ENCODE results near the gene KHDRBS1.
"Not testable (repeated sequence)": the region's sequence is repeated elsewhere in the genome, so short reads cannot be mapped to it uniquely, and the experiment has no call there.

Gene KHDRBS1

DNA sequence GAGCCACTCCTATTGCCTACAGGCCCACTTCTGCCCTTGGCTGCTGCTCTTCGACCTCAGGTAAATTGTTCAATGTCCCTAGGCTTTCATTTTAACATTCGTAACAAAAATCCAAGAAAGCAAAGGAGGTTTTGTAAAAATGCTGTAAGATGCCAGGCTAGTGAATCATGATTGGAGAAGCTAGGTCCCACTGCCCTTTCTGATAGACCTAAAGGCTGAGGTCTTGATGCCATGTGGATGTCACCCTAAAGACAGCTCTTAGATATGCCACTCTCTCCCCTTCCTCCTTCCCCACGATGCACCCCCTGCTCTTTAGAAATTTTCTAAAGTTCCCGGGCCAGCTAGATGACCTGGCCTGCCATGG lies 49.2 kb downstream of the KHDRBS1 start:
- TF ChIP-seq, protein P1, sequence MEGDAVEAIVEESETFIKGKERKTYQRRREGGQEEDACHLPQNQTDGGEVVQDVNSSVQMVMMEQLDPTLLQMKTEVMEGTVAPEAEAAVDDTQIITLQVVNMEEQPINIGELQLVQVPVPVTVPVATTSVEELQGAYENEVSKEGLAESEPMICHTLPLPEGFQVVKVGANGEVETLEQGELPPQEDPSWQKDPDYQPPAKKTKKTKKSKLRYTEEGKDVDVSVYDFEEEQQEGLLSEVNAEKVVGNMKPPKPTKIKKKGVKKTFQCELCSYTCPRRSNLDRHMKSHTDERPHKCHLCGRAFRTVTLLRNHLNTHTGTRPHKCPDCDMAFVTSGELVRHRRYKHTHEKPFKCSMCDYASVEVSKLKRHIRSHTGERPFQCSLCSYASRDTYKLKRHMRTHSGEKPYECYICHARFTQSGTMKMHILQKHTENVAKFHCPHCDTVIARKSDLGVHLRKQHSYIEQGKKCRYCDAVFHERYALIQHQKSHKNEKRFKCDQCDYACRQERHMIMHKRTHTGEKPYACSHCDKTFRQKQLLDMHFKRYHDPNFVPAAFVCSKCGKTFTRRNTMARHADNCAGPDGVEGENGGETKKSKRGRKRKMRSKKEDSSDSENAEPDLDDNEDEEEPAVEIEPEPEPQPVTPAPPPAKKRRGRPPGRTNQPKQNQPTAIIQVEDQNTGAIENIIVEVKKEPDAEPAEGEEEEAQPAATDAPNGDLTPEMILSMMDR (IDR thresholded peaks at IDR 0.05; ENCODE audit: low read depth, low read length), result no peak
- H3K4me3 ChIP-seq (ENCODE audit: low read depth, low read length), result peak overlapping the region; percentile 22; the same call in 1 of the 2 replicates

DNA sequence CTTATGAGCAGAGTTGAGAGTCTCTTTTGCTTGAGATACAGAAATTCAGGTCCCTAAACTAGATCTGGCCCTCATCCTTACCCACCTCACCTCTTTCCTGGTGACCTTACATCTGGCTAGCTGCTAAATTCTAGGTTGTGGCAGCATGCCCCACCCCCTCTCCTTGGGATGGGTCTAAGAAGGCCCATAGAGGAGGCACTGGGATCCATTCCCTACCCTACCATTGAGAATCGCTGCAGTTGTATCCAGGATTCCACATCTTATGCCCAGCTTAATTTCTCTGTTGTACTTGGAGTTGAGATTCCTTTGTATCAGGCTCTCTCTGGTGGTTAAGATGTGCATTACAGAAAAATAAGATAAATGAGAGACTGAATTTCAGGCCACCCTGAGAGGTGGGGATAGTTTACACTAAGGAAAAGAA lies 49.6 kb downstream of the KHDRBS1 start:
- H3K4me3 ChIP-seq (ENCODE audit: low read depth, low read length), result no peak overlapping the region
- TF ChIP-seq, protein P1 (IDR thresholded peaks at IDR 0.05; ENCODE audit: low read depth, low read length), result peak; percentile 42; the same call in 1 of the 2 replicates

DNA sequence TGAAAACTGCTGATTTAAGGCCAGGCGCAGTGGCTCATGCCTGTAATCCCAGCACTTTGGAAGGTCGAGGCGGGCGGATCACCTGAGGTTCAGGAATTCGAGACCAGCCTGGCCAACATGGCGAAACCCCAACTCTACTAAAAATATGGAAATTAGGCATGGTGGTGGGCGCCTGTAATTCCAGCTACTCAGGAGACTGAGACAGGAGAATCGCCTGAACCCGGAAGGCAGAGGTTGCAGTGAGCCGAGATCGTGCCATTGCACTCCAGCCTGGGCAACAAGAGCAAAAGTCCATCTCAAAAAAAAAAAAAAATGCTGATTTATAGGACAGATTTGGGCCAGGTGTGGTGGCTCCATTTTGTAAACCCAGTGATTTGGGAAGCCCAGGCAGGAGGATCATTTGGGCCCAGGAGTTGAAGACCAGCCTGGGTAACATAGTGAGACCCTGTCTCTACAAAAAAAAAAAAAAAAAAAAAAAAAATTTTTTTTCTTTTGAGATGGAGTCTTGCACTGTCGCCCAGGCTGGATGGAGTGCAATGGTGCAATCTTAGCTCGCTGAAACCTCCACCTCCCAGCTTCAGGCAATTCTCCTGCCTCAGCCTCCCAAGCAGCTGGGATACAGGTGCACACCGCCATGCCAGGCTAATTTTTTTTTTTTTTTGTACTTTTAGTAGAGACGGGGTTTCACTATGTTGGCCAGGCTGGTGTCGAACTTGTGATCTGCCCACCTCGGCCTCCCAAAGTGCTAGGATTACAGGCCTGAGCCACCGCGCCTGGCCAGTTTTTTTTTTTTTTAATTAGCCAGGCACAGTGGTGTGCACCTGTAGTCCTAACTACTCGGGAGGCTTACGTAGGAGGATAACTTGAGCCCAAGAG lies 52.2 kb downstream of the KHDRBS1 start:
- not testable (repeated sequence) for H3K4me3 ChIP-seq (ENCODE audit: low read depth, low read length)

DNA sequence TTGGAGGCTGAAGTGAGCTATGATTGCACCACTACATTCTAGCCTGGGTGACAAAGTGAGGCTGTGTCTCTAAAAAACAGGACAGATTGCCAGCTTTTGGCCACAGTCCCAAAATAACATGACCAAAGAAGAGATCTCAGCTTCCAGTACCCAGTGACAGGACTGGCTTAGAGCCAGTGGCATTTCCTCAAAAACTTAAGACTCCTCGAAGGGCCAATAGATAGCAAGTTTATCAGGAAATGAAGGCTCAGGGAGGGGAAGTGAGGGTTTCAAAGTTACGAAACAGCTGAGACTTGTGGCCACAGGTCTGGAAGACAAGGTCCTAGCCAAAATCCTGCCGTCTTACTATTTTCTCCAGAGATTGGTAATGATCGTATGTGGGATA lies 52.8 kb downstream of the KHDRBS1 start:
- TF ChIP-seq, protein P1 (IDR thresholded peaks at IDR 0.05; ENCODE audit: low read depth, low read length), result no peak
- no peak overlapping the region for H3K4me3 ChIP-seq (ENCODE audit: low read depth, low read length)

DNA sequence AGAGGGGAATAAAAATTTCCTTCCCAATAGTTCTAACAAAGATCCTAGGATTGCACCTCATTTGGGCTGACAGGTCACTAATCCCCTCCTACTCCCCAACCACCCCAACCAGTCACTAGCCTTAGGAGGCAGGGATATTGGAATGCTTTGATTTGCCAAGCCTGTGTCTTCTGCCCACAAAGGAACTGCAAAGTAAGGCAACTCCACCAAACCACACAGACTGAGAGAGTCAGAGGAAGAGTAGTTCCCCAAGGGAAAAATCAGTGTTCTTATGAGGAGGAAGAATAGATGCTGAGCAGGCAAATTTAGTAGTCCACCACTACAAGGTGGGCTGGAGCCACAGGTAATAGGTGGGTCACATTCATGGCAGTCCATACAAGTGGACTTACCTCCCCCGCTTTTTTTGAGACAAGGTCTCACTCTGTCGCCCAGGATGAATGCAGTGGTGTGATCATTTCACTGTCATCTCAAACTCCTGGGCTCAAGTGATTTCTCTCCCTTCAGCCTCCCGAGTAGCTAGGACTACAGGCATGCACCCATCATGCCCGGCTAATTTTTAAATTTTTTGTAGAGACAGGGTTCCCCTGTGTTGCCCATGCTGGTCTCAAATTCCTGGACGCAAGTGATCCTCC lies 55.4 kb downstream of the KHDRBS1 start:
- TF ChIP-seq, protein P1 (IDR thresholded peaks at IDR 0.05; ENCODE audit: low read depth, low read length), result no peak
- H3K4me3 ChIP-seq (ENCODE audit: low read depth, low read length), result no peak overlapping the region

DNA sequence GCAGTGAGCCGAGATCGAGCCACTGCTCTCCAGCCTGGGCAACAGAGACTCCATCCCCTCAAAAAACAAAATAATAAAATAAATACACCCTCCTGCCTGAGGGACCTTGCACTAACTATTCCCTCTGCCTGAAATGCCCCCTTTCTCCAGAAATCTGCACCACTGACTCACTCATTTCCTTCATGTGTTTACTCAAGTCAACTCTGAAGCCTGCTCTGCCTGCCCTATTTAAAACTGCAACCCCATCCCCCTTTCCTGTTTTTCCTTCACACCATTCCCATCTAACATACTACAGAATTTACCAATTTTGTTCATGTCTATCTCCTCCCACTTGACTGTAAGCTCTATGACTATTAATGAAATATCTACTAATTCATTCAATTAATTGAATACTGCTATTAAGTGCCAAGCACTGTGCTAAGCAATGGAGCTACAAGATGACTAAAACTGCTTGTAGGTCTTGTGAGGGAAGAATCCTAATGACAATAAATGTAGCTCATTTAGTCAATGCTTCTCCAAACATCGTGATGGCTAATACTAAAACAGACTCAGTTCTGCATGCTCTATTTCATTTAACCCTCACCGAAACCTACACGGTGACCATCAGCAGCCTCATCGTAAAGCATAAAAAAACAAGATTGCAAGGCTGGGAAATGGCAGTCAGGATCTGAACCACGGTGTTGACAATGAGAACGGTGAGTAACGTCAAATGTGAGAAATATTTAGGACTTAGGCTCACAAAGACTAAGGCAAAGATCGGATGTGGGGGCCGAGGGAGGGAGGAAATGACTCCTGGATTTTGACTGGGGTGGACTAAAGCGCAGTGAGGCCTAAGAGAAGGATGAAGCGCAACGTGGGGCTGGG lies 58.3 kb downstream of the KHDRBS1 start:
- TF ChIP-seq, protein P1 (IDR thresholded peaks at IDR 0.05; ENCODE audit: low read depth, low read length), result no peak
- peak overlapping the region; percentile 74 for H3K4me3 ChIP-seq (ENCODE audit: low read depth, low read length)

DNA sequence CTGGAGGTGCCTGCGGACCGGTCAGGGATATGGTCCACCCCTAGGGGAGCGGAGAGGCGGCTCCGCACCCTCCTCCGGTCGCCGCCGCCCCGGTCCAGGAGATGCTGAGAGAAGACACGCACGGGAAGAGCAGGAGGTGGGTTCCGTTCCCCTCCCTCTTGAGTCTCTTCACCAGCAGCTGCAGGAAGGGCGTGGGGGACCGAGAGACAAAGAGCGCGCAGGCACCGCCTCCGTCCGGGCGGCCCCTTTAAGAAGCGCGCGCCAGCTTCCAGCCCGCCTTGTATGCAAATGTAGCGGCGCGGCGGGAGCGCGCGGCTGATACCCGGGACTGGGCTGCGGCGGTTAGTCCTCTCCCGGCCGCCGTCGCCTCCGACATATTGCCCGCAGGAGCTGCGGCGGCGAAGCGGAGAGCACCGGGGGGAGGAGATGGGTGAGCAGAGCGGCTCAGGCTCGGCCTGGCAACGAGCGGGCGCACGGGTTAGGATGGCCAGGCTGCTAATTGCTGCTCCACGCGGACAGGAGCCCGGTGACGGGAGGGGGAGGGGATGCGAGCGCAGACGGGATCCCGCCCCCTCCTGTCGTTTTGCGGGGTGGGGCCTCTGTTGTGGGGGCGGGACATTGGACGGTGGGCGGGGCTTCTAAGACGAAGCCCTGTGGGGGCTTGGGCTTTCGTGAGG lies 59.1 kb downstream of the KHDRBS1 start, which contains the start of gene TMEM39B:
Gene TMEM39B, plus strand, starts transcription at position 318 of the 677 bp plus-strand sequence. Its CDS starts 109 bp downstream, at position 427.
- peak within 1 kb of the TSS; percentile 74 for H3K4me3 ChIP-seq (ENCODE audit: low read depth, low read length)
- TF ChIP-seq, protein P1 (IDR thresholded peaks at IDR 0.05; ENCODE audit: low read depth, low read length), result no peak

All from WI38 (cell line).